ENCODE results near the gene KLHL6. TPM values are rescaled to one million over a fixed set of nuclear protein-coding genes. Genes with fewer than 3 reads are reported as not detected.

KLHL6 gene
- total and polyA plus RNA-seq, 2 of the 8 experiments (the other 6 are each of a cell fraction or from before 2014, with no cell fraction given) = 0.05 TPM; not detected in 1

DNA sequence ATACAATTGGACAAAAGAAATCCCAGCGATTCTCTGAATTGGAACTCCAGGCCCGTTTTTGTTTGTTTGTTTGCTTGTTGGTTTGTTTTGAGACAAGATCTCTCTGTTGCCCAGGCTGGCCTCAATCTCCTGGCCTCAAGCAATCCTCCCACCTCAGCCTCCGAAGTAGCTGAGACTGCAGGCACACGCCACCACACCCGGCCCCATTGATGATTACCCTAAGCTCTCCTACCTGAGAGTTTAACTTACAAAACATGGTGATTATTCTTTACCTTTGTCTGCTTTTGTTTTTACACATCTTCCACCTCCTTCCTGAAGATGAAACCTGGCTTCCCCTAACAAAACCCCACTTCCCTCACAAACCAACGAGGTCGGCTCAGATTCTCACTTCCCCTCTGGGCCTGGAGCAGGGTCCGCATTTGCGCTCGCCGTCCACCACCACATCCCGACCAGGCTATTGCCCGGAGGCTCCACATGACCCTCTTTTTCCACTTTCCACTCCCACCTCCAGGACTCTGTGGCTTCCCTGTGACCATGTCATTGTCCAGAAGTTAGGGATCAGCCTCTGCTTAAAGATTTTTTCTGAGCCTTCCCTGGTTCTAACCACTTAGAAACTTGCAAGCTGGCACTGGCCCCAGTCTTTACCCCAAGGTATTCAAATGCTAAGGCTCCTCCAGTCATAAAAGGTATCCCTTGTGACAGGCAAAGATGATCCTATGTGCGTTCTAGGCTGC is 14.8 kb downstream of the KLHL6 start (continued):
- TF ChIP-seq CHD2 (IDR thresholded peaks at IDR 0.05; ENCODE audit: low read length) (no peak), GTF2F1 (IDR thresholded peaks at IDR 0.05; ENCODE audit: borderline replicate concordance, low read depth, low read length) (no peak), EZH2 (IDR thresholded peaks at IDR 0.05; ENCODE audit: low read depth, low read length, severe bottlenecking) (no peak), HDAC6 (IDR thresholded peaks at IDR 0.05; ENCODE audit: low read depth, low read length) (no peak), TAF7 (optimal IDR thresholded peaks at IDR 0.05; ENCODE audit: borderline replicate concordance, low read depth, low read length) (no peak), CEBPB (IDR thresholded peaks at IDR 0.05; ENCODE audit: low read depth, low read length) (no peak), BRCA1 (IDR thresholded peaks at IDR 0.05; ENCODE audit: low read depth, low read length) (no peak)
